SH-SY5Y (cell line): Measurements from ENCODE around the gene GEMIN4.

Source experiments
- GATA2 ChIP-seq: IDR thresholded peaks from 2 replicates; pipeline ENCODE4 v1.6.1; 2011; ENCODE audit warnings: mild to moderate bottlenecking, low read depth, low read length
- GATA3 ChIP-seq: IDR thresholded peaks from 2 replicates; pipeline ENCODE4 v1.6.1; 2011; ENCODE audit warnings: low read depth, mild to moderate bottlenecking, low read length, moderate library complexity

DNA sequence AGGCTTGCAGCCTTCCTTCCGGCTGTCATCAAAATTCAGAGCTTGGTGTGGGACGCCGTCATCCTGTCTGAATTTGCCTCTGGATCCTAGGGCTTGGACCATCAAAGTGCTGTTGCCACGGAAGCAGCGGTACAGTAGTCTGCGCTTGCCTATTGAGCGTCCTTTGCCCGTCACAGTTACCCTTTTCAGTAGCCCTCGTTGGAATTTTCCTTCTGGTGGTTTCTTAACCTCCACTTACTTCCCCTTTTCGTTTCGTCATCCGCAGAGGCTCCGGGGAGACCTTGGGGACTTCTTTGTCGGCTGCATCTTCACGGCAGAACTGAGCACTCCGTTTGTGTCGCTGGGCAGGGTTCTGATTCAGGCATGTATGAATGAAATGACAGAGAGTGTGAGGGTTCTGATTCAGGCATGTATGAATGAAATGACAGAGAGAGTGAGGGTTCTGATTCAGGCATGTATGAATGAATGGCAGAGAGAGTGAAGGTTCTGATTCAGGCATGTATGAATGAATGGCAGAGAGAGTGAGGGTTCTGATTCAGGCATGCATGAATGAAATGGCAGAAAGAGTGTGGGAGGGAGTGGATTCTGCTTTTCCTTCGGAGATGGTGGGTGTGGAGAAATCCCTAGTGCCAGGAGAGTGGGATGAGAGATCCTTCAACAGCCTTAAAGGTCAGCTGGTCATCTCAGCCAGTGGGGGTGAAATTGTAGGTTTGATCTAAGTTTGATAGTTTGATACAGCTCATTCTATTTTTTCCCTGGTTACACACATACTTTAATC is 11.6 kb downstream of the GEMIN4 start:
- TF ChIP-seq GATA2 (no peak), GATA3 (no peak)
